H9 (cell line): ENCODE data around the gene C11orf91. TPM values are rescaled to one million over a fixed set of nuclear protein-coding genes. Genes with fewer than 3 reads are reported as not detected.

ENCODE experiments used
- DNase-seq: peaks from one replicate; pipeline ENCODE4 v3.0.0-alpha.2; 2017
- H2AFZ ChIP-seq: one replicate; pipeline ENCODE4 v1.6.1; 2013; ENCODE audit warnings: mild to moderate bottlenecking, low read length, control low read depth, moderate library complexity
- H2AK5ac ChIP-seq: 2 replicates; pipeline ENCODE4 v1.6.1; 2013; ENCODE audit warnings: low read length, control low read depth, mixed read lengths; ENCODE audit not compliant: insufficient read length
- H2BK120ac ChIP-seq: one replicate; pipeline ENCODE4 v1.6.1; 2013; ENCODE audit warnings: low read depth, mild to moderate bottlenecking, low read length, control low read depth, inconsistent platforms; ENCODE audit not compliant: poor library complexity, severe bottlenecking
- H2BK12ac ChIP-seq: 2 replicates; pipeline ENCODE4 v1.6.1; 2013; ENCODE audit warnings: low read length, control low read depth, mixed read lengths, low read depth; ENCODE audit not compliant: insufficient read length
- H2BK15ac ChIP-seq: 2 replicates; pipeline ENCODE4 v1.6.1; 2013; ENCODE audit warnings: low read depth, low read length, control low read depth
- H2BK20ac ChIP-seq: one replicate; pipeline ENCODE4 v1.6.1; 2013; ENCODE audit warnings: low read depth, mild to moderate bottlenecking, low read length, control low read depth, inconsistent platforms; ENCODE audit not compliant: poor library complexity, severe bottlenecking
- H2BK5ac ChIP-seq: 2 replicates; pipeline ENCODE4 v1.6.1; 2013; ENCODE audit warnings: low read length, control low read depth, mixed read lengths; ENCODE audit not compliant: insufficient read length
- H3K14ac ChIP-seq: 2 replicates; pipeline ENCODE4 v1.6.1; 2013; ENCODE audit warnings: low read length, control low read depth; ENCODE audit not compliant: insufficient read depth
- H3K18ac ChIP-seq: 2 replicates; pipeline ENCODE4 v1.6.1; 2013; ENCODE audit warnings: low read depth, mild to moderate bottlenecking, mixed read lengths, low read length, control low read depth; ENCODE audit not compliant: insufficient read length
- H3K23ac ChIP-seq: 2 replicates; pipeline ENCODE4 v1.6.1; 2013; ENCODE audit warnings: low read length, control low read depth, mixed read lengths, low read depth; ENCODE audit not compliant: insufficient read length
- H3K23me2 ChIP-seq: 2 replicates; pipeline ENCODE4 v1.6.1; 2013; ENCODE audit warnings: low read depth, mild to moderate bottlenecking, mixed read lengths, low read length, control low read depth; ENCODE audit not compliant: insufficient read length, poor library complexity, severe bottlenecking
- H3K27ac ChIP-seq: 2 replicates; pipeline ENCODE4 v1.5.1; 2013; ENCODE audit warnings: low read length, control low read depth, mixed read lengths, low read depth; ENCODE audit not compliant: insufficient read length
- H3K27me3 ChIP-seq: 2 replicates; pipeline ENCODE4 v1.6.1; 2013; ENCODE audit warnings: low read length, control low read depth, inconsistent platforms; ENCODE audit not compliant: insufficient read depth
- H3K4ac ChIP-seq: 2 replicates; pipeline ENCODE4 v1.6.1; 2013; ENCODE audit warnings: low read depth, mild to moderate bottlenecking, control low read depth, inconsistent platforms, low read length, moderate library complexity
- H3K4me1 ChIP-seq: 2 replicates; pipeline ENCODE4 v1.6.1; 2013; ENCODE audit warnings: low read length, control low read depth, inconsistent platforms; ENCODE audit not compliant: insufficient read depth
- H3K4me2 ChIP-seq: 2 replicates; pipeline ENCODE4 v1.6.1; 2013; ENCODE audit warnings: low read length, control low read depth, mixed read lengths; ENCODE audit not compliant: insufficient read length, insufficient read depth
- H3K56ac ChIP-seq: 2 replicates; pipeline ENCODE4 v1.6.1; 2013; ENCODE audit warnings: low read depth, mild to moderate bottlenecking, mixed read lengths, low read length, control low read depth; ENCODE audit not compliant: insufficient read length
- H3K79me1 ChIP-seq: 2 replicates; pipeline ENCODE4 v1.6.1; 2013; ENCODE audit warnings: low read depth, mild to moderate bottlenecking, moderate library complexity, low read length, control low read depth, inconsistent platforms; ENCODE audit not compliant: insufficient read depth, poor library complexity, severe bottlenecking
- H3K79me2 ChIP-seq: 2 replicates; pipeline ENCODE4 v1.6.1; 2013; ENCODE audit warnings: low read length, control low read depth, inconsistent platforms; ENCODE audit not compliant: insufficient read depth
- H3K9ac ChIP-seq: 2 replicates; pipeline ENCODE4 v1.6.1; 2013; ENCODE audit warnings: low read length, control low read depth, mixed read lengths; ENCODE audit not compliant: insufficient read length; ENCODE audit errors: extremely low read depth
- H3K9me3 ChIP-seq: one replicate; pipeline ENCODE4 v1.6.1; 2013; ENCODE audit warnings: low read depth, low read length, inconsistent platforms; ENCODE audit not compliant: control insufficient read depth
- H3T11ph ChIP-seq: one replicate; pipeline ENCODE4 v1.6.1; 2013; ENCODE audit warnings: mild to moderate bottlenecking, low read length, control low read depth, inconsistent platforms
- H4K20me1 ChIP-seq: one replicate; pipeline ENCODE4 v1.6.1; 2013; ENCODE audit not compliant: control insufficient read depth, insufficient read length, insufficient read depth
- H4K5ac ChIP-seq: 2 replicates; pipeline ENCODE4 v1.6.1; 2013; ENCODE audit warnings: low read depth, mild to moderate bottlenecking, mixed read lengths, low read length, control low read depth; ENCODE audit not compliant: insufficient read length
- H4K8ac ChIP-seq: replicated peaks from 2 replicates; pipeline ENCODE4 v1.6.1; 2013; ENCODE audit warnings: low read length, control low read depth, mixed read lengths, low read depth; ENCODE audit not compliant: insufficient read length
- H4K91ac ChIP-seq: 2 replicates; pipeline ENCODE4 v1.6.1; 2013; ENCODE audit warnings: low read depth, mild to moderate bottlenecking, moderate library complexity, mixed read lengths, low read length, control low read depth; ENCODE audit not compliant: insufficient read length
- H3K27ac Mint-ChIP-seq, 3 experiments: 2 replicates in 2 of 3; 3 replicates in 1 of 3; pipeline ENCODE4 v1.8.0; 2020 to 2021; ENCODE audit warnings: mixed read lengths in 3 of 3, mild to moderate bottlenecking in 1 of 3, moderate library complexity in 1 of 3
- H3K27me3 Mint-ChIP-seq: 2 replicates; pipeline ENCODE4 v1.8.0; 2021; ENCODE audit warnings: low read depth, mild to moderate bottlenecking, moderate library complexity, mixed read lengths
- H3K36me3 Mint-ChIP-seq, 3 experiments: 2 replicates in 2 of 3; 3 replicates in 1 of 3; pipeline ENCODE4 v1.8.0; 2020 to 2021; ENCODE audit warnings: low read depth in 3 of 3, mixed read lengths in 3 of 3; ENCODE audit not compliant: insufficient read depth in 1 of 3
- H3K4me1 Mint-ChIP-seq, 2 experiments: 2 replicates each; pipeline ENCODE4 v1.8.0; 2020; ENCODE audit warnings: mixed read lengths in 2 of 2
- H3K4me3 Mint-ChIP-seq, 2 experiments: 2 replicates in 1 of 2; 3 replicates in 1 of 2; pipeline ENCODE4 v1.8.0; 2020 to 2021; ENCODE audit warnings: mild to moderate bottlenecking in 2 of 2, mixed read lengths in 2 of 2, moderate library complexity in 1 of 2
- H3K9me3 Mint-ChIP-seq, 2 experiments: 2 replicates in 1 of 2; 3 replicates in 1 of 2; pipeline ENCODE4 v1.8.0; 2020; ENCODE audit warnings: mild to moderate bottlenecking in 2 of 2, mixed read lengths in 2 of 2, moderate library complexity in 1 of 2
- WGBS: extraction: QIAGEN DNeasy Blood & Tissue Kit; methylation state at CpG from one replicate; pipeline ENCODE4 v1.1.7; 2013; ENCODE audit warnings: missing lambda C conversion rate, low lambda C conversion rate, mixed read lengths; ENCODE audit not compliant: insufficient read length; ENCODE audit errors: extremely low coverage; 5-methylcytosine and 5-hydroxymethylcytosine counted together
- total RNA-seq: library from RNA; stranded (reverse); gene quantifications from 2 replicates; pipeline ENCODE4 v1.2.1, GENCODE V29; 2021
- TF ChIP-seq, protein P1 (sequence below): fragments of 200-600 bp; sonication (generic); conservative IDR thresholded peaks from 3 replicates; pipeline ENCODE4 v1.8.0; 2021; ENCODE audit warnings: antibody characterized with exemption, mild to moderate bottlenecking

C11orf91 gene
- total RNA-seq, 1 experiment from 2014 or later: not detected

DNA sequence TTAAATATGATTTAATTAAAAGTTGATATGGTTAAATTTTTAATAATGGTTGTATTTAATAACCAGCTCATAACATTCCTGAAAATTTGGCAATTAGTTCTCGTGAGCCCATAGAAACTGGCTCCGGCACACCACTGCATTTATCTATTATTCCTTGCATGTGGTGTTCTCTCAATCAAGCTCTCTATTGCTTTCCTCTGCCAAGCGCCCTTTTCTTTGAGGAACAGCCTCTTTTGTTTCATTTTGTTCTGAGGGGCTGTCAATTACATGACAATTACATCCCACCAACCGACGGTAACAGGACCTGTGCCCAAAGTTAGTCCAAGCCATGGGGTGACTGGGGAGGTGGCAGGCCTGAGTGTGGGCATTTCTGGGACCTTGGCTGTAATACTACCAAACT is 8.1 kb downstream of the C11orf91 start:
- H3K56ac ChIP-seq: no peak overlapping the region
- no peak overlapping the region for H3K9ac ChIP-seq
- no peak overlapping the region for H2BK15ac ChIP-seq
- H2AK5ac ChIP-seq: no peak overlapping the region
- H3K14ac ChIP-seq: no peak overlapping the region
- no peak overlapping the region for H2BK20ac ChIP-seq
- H3K9me3 ChIP-seq: no peaks in the 10 kb centered on the region
- no peak overlapping the region for H2AFZ ChIP-seq
- Mint-ChIP-seq H3K27ac (no peak overlapping the region; a peak in 1 of 7 replicates), H3K4me1 (peaks cover 40 to 48% of the 10 kb centered on the region in 2 experiments), H3K36me3 (no peaks in the 10 kb centered on the region), H3K4me3 (no peak overlapping the region), H3K9me3 (no peaks in the 10 kb centered on the region), H3K27me3 (peaks cover 2% of the 10 kb centered on the region)
- H3K27ac ChIP-seq: no peak overlapping the region
- no peak overlapping the region for H4K91ac ChIP-seq
- H4K8ac ChIP-seq: no peak overlapping the region
- no peaks in the 10 kb centered on the region for H3K79me1 ChIP-seq
- no peak overlapping the region for H3K18ac ChIP-seq
- no peak overlapping the region for H3T11ph ChIP-seq
- no peak overlapping the region for H3K4me2 ChIP-seq
- no peak overlapping the region for H2BK120ac ChIP-seq
- peaks cover 5% of the 10 kb centered on the region; the same call in 1 of the 2 replicates for H3K4me1 ChIP-seq
- H3K27me3 ChIP-seq: no peaks in the 10 kb centered on the region
- H4K5ac ChIP-seq: no peak overlapping the region
- no peak overlapping the region for H3K23ac ChIP-seq
- no peaks in the 10 kb centered on the region for H4K20me1 ChIP-seq
- H2BK12ac ChIP-seq: no peak overlapping the region
- TF ChIP-seq, protein P1, sequence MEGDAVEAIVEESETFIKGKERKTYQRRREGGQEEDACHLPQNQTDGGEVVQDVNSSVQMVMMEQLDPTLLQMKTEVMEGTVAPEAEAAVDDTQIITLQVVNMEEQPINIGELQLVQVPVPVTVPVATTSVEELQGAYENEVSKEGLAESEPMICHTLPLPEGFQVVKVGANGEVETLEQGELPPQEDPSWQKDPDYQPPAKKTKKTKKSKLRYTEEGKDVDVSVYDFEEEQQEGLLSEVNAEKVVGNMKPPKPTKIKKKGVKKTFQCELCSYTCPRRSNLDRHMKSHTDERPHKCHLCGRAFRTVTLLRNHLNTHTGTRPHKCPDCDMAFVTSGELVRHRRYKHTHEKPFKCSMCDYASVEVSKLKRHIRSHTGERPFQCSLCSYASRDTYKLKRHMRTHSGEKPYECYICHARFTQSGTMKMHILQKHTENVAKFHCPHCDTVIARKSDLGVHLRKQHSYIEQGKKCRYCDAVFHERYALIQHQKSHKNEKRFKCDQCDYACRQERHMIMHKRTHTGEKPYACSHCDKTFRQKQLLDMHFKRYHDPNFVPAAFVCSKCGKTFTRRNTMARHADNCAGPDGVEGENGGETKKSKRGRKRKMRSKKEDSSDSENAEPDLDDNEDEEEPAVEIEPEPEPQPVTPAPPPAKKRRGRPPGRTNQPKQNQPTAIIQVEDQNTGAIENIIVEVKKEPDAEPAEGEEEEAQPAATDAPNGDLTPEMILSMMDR: no peak
- no peak for DNase-seq
- no peaks in the 10 kb centered on the region for H3K79me2 ChIP-seq
- H2BK5ac ChIP-seq: no peak overlapping the region
- no peak overlapping the region for H3K4ac ChIP-seq
- WGBS: no CpG with 5 or more reads among the region's 5 CpGs
- no peaks in the 10 kb centered on the region for H3K23me2 ChIP-seq
